GM12878 (cell line): ENCODE measurements around the gene CACNA1G. TPM values are rescaled to one million over a fixed set of nuclear protein-coding genes. Genes with fewer than 3 reads are reported as not detected.

Experiments
- ATAC-seq: fragments of 200-7000 bp; cut with Tn5 transposase; 3 replicates; pipeline ENCODE4 v1.9.1; 2020; ENCODE audit warnings: mild to moderate bottlenecking, moderate library complexity
- BruUV-seq: library from RNA; stranded (reverse); fragments of 400-500 nt; replicated peaks from 2 replicates; lab custom pipeline; 2021; lab: Mats Ljungman, UMichigan
- CTCF ChIA-PET: fragments of 300-600 bp; sonication (Branson Sonifier 250); formaldehyde crosslinking; extraction: SDS; loops from one replicate; lab custom pipeline; 2021; ENCODE audit warnings: inconsistent platforms; lab: Yijun Ruan, JAX
- POLR2A ChIA-PET: fragments of 350-600 bp; formaldehyde crosslinking; extraction: SDS; loops from one replicate; lab custom pipeline; 2021; ENCODE audit warnings: inconsistent platforms; lab: Charles Lee
- RAD21 ChIA-PET: fragments of 300-600 bp; sonication (Branson Sonifier 250); formaldehyde crosslinking; loops from one replicate; lab custom pipeline; 2023; ENCODE audit warnings: antibody characterized with exemption; ENCODE audit not compliant: unreplicated experiment; lab: Charles Lee
- SMC1A ChIA-PET: fragments of 300-600 bp; sonication (Branson Sonifier 250); formaldehyde crosslinking; loops from one replicate; lab custom pipeline; 2023; ENCODE audit not compliant: unreplicated experiment, uncharacterized antibody; lab: Charles Lee
- DNase-seq: peaks from one replicate; pipeline ENCODE4 v3.0.0-alpha.2; 2011; ENCODE audit warnings: low read depth, low spot score
- FAIRE-seq: peaks from 3 replicates; lab custom pipeline; 2011; peaks lifted over from hg19 to GRCh38; lab: Jason Lieb, UNC
- H2AFZ ChIP-seq: 2 replicates; pipeline ENCODE4 v1.6.0; 2011; ENCODE audit warnings: low read depth, low read length, control low read depth; ENCODE audit not compliant: control insufficient read depth
- H3K27ac ChIP-seq: 2 replicates; pipeline ENCODE4 v1.5.1; 2011; ENCODE audit warnings: control low read depth; ENCODE audit not compliant: control insufficient read depth, insufficient read depth
- H3K27me3 ChIP-seq, 2 experiments: replicated peaks in 1 of 2; 2 replicates each; pipeline versions ENCODE4 v1.6.0 to v1.6.1; 2011; ENCODE audit warnings: low read length in 1 of 2; ENCODE audit not compliant: control insufficient read depth in 2 of 2, insufficient read depth in 2 of 2
- H3K36me3 ChIP-seq, 2 experiments: 2 replicates each; pipeline ENCODE4 v1.5.1; 2011; ENCODE audit warnings: low read length in 1 of 2; ENCODE audit not compliant: control insufficient read depth in 2 of 2, insufficient read depth in 2 of 2
- H3K4me1 ChIP-seq: 2 replicates; pipeline ENCODE4 v1.6.1; 2011; ENCODE audit warnings: mild to moderate bottlenecking, low read length, moderate library complexity, mixed read lengths; ENCODE audit not compliant: control insufficient read depth, insufficient read depth
- H3K4me2 ChIP-seq: 2 replicates; pipeline ENCODE4 v1.6.0; 2011; ENCODE audit warnings: control low read depth; ENCODE audit not compliant: control insufficient read depth, insufficient read depth
- H3K4me3 ChIP-seq: fragments of 200-600 bp; sonication (generic); 2 replicates; pipeline ENCODE4 v1.5.1; 2016
- H3K79me2 ChIP-seq: 2 replicates; pipeline ENCODE4 v1.6.0; 2011; ENCODE audit warnings: low read length; ENCODE audit not compliant: control insufficient read depth, insufficient read depth
- H3K9ac ChIP-seq: 2 replicates; pipeline ENCODE4 v1.8.0; 2011; ENCODE audit warnings: low read length, control low read depth, mixed read lengths; ENCODE audit not compliant: control insufficient read depth, insufficient read depth
- H3K9me3 ChIP-seq: replicated peaks from 3 replicates; pipeline ENCODE4 v1.5.1; 2011; ENCODE audit warnings: mild to moderate bottlenecking, low read length; ENCODE audit not compliant: control insufficient read depth, insufficient read depth
- H4K20me1 ChIP-seq: 2 replicates; pipeline ENCODE4 v1.6.0; 2011; ENCODE audit not compliant: control insufficient read depth, insufficient read depth
- BACH1 ChIP-seq: fragments of 450-650 bp; IDR thresholded peaks from 2 replicates; pipeline ENCODE4 v1.6.1; 2017; ENCODE audit warnings: mild to moderate bottlenecking, borderline replicate concordance
- MEF2A ChIP-seq: IDR thresholded peaks from 2 replicates; pipeline ENCODE4 v1.6.1; 2011; ENCODE audit warnings: low read depth, mild to moderate bottlenecking, low read length, moderate library complexity; ENCODE audit not compliant: insufficient read depth
- MTA3 ChIP-seq: IDR thresholded peaks from 2 replicates; pipeline ENCODE4 v1.6.1; 2012; ENCODE audit warnings: low read length, inconsistent platforms, borderline replicate concordance
- MXI1 ChIP-seq: fragments of 150-350 bp; IDR thresholded peaks from 2 replicates; pipeline ENCODE4 v1.6.1; 2011; ENCODE audit warnings: low read depth, mild to moderate bottlenecking, inconsistent platforms, low read length, improper control_type of control experiment
- MYB ChIP-seq: fragments of 150-350 bp; IDR thresholded peaks from 2 replicates; pipeline ENCODE4 v1.6.1; 2014; ENCODE audit warnings: mild to moderate bottlenecking, low read depth, low read length, borderline replicate concordance
- NRF1 ChIP-seq: conservative IDR thresholded peaks from 2 replicates; pipeline ENCODE4 v1.6.1; 2011; ENCODE audit warnings: mild to moderate bottlenecking, low read depth, low read length, improper control_type of control experiment
- PAX8 ChIP-seq: fragments of 450-650 bp; IDR thresholded peaks from 2 replicates; pipeline ENCODE4 v1.6.1; 2017; ENCODE audit warnings: mild to moderate bottlenecking, moderate library complexity
- SRF ChIP-seq, 2 experiments: IDR thresholded peaks; 2 replicates each; pipeline ENCODE4 v1.6.1; 2011; ENCODE audit warnings: low read depth in 2 of 2, low read length in 2 of 2, mild to moderate bottlenecking in 1 of 2, moderate library complexity in 1 of 2
- WGBS: methylation state at CpG from one replicate; pipeline ENCODE4 v1.1.6; 2016; ENCODE audit warnings: low lambda C conversion rate; ENCODE audit not compliant: insufficient replicate concordance, insufficient coverage; ENCODE audit errors: missing lambda C conversion rate; 5-methylcytosine and 5-hydroxymethylcytosine counted together
- in situ Hi-C: fragments of 300-500 bp; cut with MboI; formaldehyde crosslinking; loops from 9 replicates; pipeline ENCODE4 v1.14.3; 2018; ENCODE audit warnings: mixed read lengths
- intact Hi-C: fragments of 100-400 bp; cut with micrococcal nuclease; formaldehyde crosslinking; loops from one replicate; pipeline ENCODE4 v1.14.2; 2022; ENCODE audit not compliant: unreplicated experiment
- polyA plus RNA-seq, 11 experiments: library from polyadenylated mRNA; depleted of rRNA in 4 of 11; unstranded in 6 of 11; stranded (reverse) in 5 of 11; fragments of >200 nt; fragmentation: Nextera tagmentation in 4 of 11; fragmentation: Illumina TruSeq in 1 of 11; extraction: Ambion mirVana in 4 of 11; extraction: Trizol in 1 of 11; gene quantifications; 1 replicate in 1 of 11; 2 replicates in 10 of 11; pipeline versions ENCODE4 v1.2.1 to v1.2.3, GENCODE V29; 2011 to 2016; ENCODE audit warnings: inconsistent platforms in 2 of 11, missing spikeins in 2 of 11, low read depth in 1 of 11
- total RNA-seq, 4 experiments: library from RNA; depleted of rRNA in 3 of 4; stranded (reverse); fragments of >200 nt in 3 of 4; fragmentation: Illumina TruSeq in 1 of 4; extraction: Trizol in 1 of 4; gene quantifications; 2 replicates each; pipeline versions ENCODE4 v1.2.1 to v1.2.3, GENCODE V29; 2013 to 2021

CACNA1G gene
- total and polyA plus RNA-seq, 10 of the 15 experiments (the other 5 are each of a cell fraction or from before 2014, with no cell fraction given), result 0.03 to 0.15 TPM; not detected in 8

GRCh38 chr17:50635732-50635981 lies 75.1 kb downstream of the CACNA1G start:
- Histone ChIP-seq H4K20me1 (no peaks in the 10 kb centered on the region), H3K9ac (no peak overlapping the region), H3K4me2 (no peak overlapping the region), H3K9me3 (no peaks in the 10 kb centered on the region), H3K36me3 (no peaks in the 10 kb centered on the region), H3K27me3 (no peaks in the 10 kb centered on the region; a peak in 2 of 4 replicates), H3K4me1 (peaks cover 15% of the 10 kb centered on the region), H3K27ac (no peak overlapping the region), H2AFZ (no peak overlapping the region)
- RAD21 ChIA-PET, result interaction anchor here (0.6 to 1.0 kb wide), 2 partner anchors 57 to 69 kb away, joined by 3 read pairs; no protein-coding TSS in a partner anchor
- intact Hi-C loops, result no loop called here
- no TSS peak for BruUV-seq
- SMC1A ChIA-PET, result interaction anchor here (1.0 to 3.8 kb wide), 4 partner anchors 9 to 518 kb away, joined by 3 to 17 read pairs (median 4); partner anchors contain the start of gene NME1
- in situ Hi-C loops, result no loop called here
- CTCF ChIA-PET, result interaction anchor here (0.7 to 17.1 kb wide), 3 partner anchors 7 to 59 kb away, joined by 4 to 211 read pairs (median 70); no protein-coding TSS in a partner anchor
- FAIRE-seq (no peak), DNase-seq (no peak), ATAC-seq (no peak)
- TF ChIP-seq MEF2A (no peak), NRF1 (no peak), BACH1 (no peak), MTA3 (no peak), SRF (IDR thresholded peaks at IDR 0.05; ENCODE audit: low read depth in 2 of 2, low read length in 2 of 2) (no peak), PAX8 (no peak), MXI1 (no peak), MYB (no peak)
- TF ChIP-seq, all 136 proteins: peak for 0
- Histone ChIP-seq H3K4me3 (no peak overlapping the region), H3K79me2 (no peaks in the 10 kb centered on the region; the same call in 1 of the 2 replicates)
- POLR2A ChIA-PET, result no interaction called here
- 49% methylated on average over 3 of the region's 3 CpGs for WGBS
